Activated CD8-positive, alpha-beta T cell treated with anti-CD3 and anti-CD28 coated beads for 36 hours (primary cell): ENCODE results near the gene DLG2. TPM values are rescaled to one million over a fixed set of nuclear protein-coding genes. Genes with fewer than 3 reads are reported as not detected.

Source experiments
- ATAC-seq: fragments of 200-7000 bp; cut with Tn5 transposase; one replicate; pipeline ENCODE4 v1.10.0; 2021; ENCODE audit warnings: mild to moderate bottlenecking, moderate library complexity
- CTCF ChIA-PET: fragments of 350-600 bp; sonication (Branson Sonifier 250); formaldehyde crosslinking; loops from one replicate; lab custom pipeline; 2021; ENCODE audit warnings: antibody characterized with exemption; lab: Charles Lee
- POLR2A ChIA-PET: fragments of 350-600 bp; sonication (Branson Sonifier 250); formaldehyde crosslinking; loops from one replicate; lab custom pipeline; 2021; ENCODE audit warnings: antibody characterized with exemption; lab: Charles Lee
- DNase-seq: peaks from one replicate; pipeline ENCODE4 v3.0.0-alpha.2; 2020
- H3K27ac Mint-ChIP-seq: one replicate; pipeline ENCODE4 v1.8.0; 2021; ENCODE audit warnings: mild to moderate bottlenecking, mixed read lengths
- H3K27me3 Mint-ChIP-seq: one replicate; pipeline ENCODE4 v1.8.0; 2021; ENCODE audit warnings: mixed read lengths
- H3K36me3 Mint-ChIP-seq: one replicate; pipeline ENCODE4 v1.8.0; 2021; ENCODE audit warnings: low read depth, mixed read lengths
- H3K4me1 Mint-ChIP-seq: one replicate; pipeline ENCODE4 v1.8.0; 2021; ENCODE audit warnings: low read depth, mixed read lengths
- H3K4me3 Mint-ChIP-seq: one replicate; pipeline ENCODE4 v1.8.0; 2021; ENCODE audit warnings: mild to moderate bottlenecking, moderate library complexity, mixed read lengths
- H3K9me3 Mint-ChIP-seq: one replicate; pipeline ENCODE4 v1.8.0; 2021; ENCODE audit warnings: mixed read lengths
- CTCF ChIP-seq: fragments of 200-600 bp; IDR thresholded peaks from one replicate; pipeline ENCODE4 v1.8.0; 2022; ENCODE audit warnings: antibody characterized with exemption, mild to moderate bottlenecking
- intact Hi-C: fragments of 100-400 bp; cut with micrococcal nuclease; formaldehyde crosslinking; loops from one replicate; pipeline ENCODE4 v1.10.0; 2022
- total RNA-seq, 2 experiments: library from RNA; stranded (reverse); gene quantifications; one replicate each; pipeline ENCODE4 v1.2.3, GENCODE V29; 2021

Gene DLG2
- total RNA-seq, 2 experiments from 2014 or later: 2.2 to 2.6 TPM

GRCh38 chr11:83923961-83924360, 1703.2 kb downstream of the DLG2 start:
- Mint-ChIP-seq H3K36me3 (no peaks in the 10 kb centered on the region), H3K4me3 (no peak overlapping the region), H3K4me1 (no peaks in the 10 kb centered on the region), H3K27ac (no peak overlapping the region), H3K27me3 (no peaks in the 10 kb centered on the region), H3K9me3 (no peaks in the 10 kb centered on the region)
- no peak for ATAC-seq
- ChIA-PET CTCF (no interaction called here), POLR2A (no interaction called here)
- intact Hi-C loops: no loop called here
- no peak for TF ChIP-seq CTCF
- DNase-seq: no peak

- Mint-ChIP-seq H3K27ac (no peak overlapping the region), H3K4me1 (no peaks in the 10 kb centered on the region), H3K27me3 (no peaks in the 10 kb centered on the region), H3K36me3 (no peaks in the 10 kb centered on the region), H3K9me3 (no peaks in the 10 kb centered on the region), H3K4me3 (no peak overlapping the region)
- POLR2A ChIA-PET: no interaction called here
- ATAC-seq (no peak), DNase-seq (no peak)
- intact Hi-C loops: no loop called here
- CTCF ChIA-PET: no interaction called here
- no peak for TF ChIP-seq CTCF
Observed at GRCh38 chr11:83922953-83923352, 1704.2 kb downstream of the DLG2 start.

GRCh38 chr11:83922318-83922717, 1704.8 kb downstream of the DLG2 start:
- intact Hi-C loops: no loop called here
- no peak for ATAC-seq
- H3K36me3 Mint-ChIP-seq: no peaks in the 10 kb centered on the region
- H3K27ac Mint-ChIP-seq: no peak overlapping the region
- H3K4me3 Mint-ChIP-seq: no peak overlapping the region
- ChIA-PET CTCF (no interaction called here), POLR2A (no interaction called here)
- no peaks in the 10 kb centered on the region for H3K9me3 Mint-ChIP-seq
- H3K27me3 Mint-ChIP-seq: no peaks in the 10 kb centered on the region
- no peak for TF ChIP-seq CTCF
- DNase-seq: no peak
- H3K4me1 Mint-ChIP-seq: no peaks in the 10 kb centered on the region

- ATAC-seq (no peak), DNase-seq (no peak)
- no peaks in the 10 kb centered on the region for H3K36me3 Mint-ChIP-seq
- H3K27me3 Mint-ChIP-seq: no peaks in the 10 kb centered on the region
- H3K9me3 Mint-ChIP-seq: no peaks in the 10 kb centered on the region
- CTCF ChIA-PET: no interaction called here
- no peak for TF ChIP-seq CTCF
- intact Hi-C loops: no loop called here
- no peak overlapping the region for H3K27ac Mint-ChIP-seq
- H3K4me1 Mint-ChIP-seq: no peaks in the 10 kb centered on the region
- POLR2A ChIA-PET: no interaction called here
- no peak overlapping the region for H3K4me3 Mint-ChIP-seq
Observed at GRCh38 chr11:83921447-83922192, 1705.5 kb downstream of the DLG2 start.

- ChIA-PET CTCF (no interaction called here), POLR2A (no interaction called here)
- Mint-ChIP-seq H3K4me1 (no peaks in the 10 kb centered on the region), H3K4me3 (no peak overlapping the region), H3K36me3 (no peaks in the 10 kb centered on the region), H3K9me3 (no peaks in the 10 kb centered on the region), H3K27ac (no peak overlapping the region), H3K27me3 (no peaks in the 10 kb centered on the region)
- DNase-seq: no peak
- no peak for TF ChIP-seq CTCF
- intact Hi-C loops: no loop called here
- ATAC-seq: no peak
Observed at GRCh38 chr11:83918476-83918875, 1708.7 kb downstream of the DLG2 start.
